Activated CD8-positive, alpha-beta memory T cell treated with anti-CD3 and anti-CD28 coated beads, Interleukin-2, amount 50 U/mL, for 48 hours (primary cell): ENCODE results near the gene MDFI.

ENCODE experiments used
- DNase-seq: peaks from one replicate; pipeline ENCODE4 v3.0.0-alpha.2; 2020

Gene MDFI

GRCh38 chr6:41690541-41691330 is 52.5 kb downstream of the MDFI start:
- DNase-seq: no peak

DNA sequence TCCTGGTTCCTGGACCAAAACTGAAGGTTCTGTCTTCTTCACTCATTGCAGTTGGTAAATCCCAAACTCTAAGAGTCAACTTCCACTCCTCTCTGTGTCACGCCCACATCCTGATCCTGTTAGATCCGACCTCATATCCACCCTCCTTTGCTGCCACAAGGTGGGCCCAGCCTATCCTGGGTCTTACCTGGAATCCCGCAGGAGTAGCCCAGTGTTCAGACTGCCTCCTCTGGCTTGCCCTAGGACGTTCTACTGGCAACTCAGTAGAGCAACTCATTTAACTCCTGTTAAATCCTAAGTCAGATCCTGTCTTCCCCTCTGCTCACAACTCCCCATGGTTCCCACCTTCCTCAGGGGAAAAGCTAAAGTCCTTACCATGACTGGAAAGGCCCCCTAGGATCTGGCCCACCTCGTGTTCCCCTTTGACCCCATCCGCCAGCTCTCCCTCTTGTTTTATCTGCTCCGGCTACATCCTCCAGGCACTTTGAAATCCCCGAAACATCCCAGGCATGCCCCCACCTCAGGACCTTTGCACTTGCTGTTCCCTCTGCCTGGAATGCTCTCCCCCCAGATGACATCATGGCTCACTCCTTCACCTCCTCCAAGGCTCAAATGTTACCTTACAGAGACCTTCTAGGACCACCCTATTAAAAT is 53.3 kb downstream of the MDFI start:
- DNase-seq: no peak

GRCh38 chr6:41692080-41692675 is 53.9 kb downstream of the MDFI start:
- DNase-seq: no peak

DNA sequence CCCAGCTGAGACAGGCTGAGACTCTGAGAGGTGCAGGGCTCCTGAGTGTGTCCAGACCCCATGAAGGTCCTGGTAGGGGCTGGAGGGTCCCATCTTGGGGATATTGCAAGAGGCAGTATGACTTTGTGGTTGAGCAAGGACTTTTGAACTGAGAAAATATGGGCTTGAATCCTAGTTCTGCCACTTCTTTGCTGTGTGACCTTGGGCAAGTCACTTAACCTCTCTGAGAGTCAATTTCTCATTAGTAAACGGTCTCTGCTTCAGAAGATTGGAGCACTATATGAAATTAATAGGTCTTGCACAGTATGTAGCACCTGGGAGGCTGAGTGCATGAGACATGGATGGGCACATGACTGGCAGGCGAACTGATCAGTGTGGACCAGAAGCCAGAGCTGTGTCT is 54.5 kb downstream of the MDFI start:
- no peak for DNase-seq

GRCh38 chr6:41693281-41694240 is 55.3 kb downstream of the MDFI start:
- DNase-seq: no peak

GRCh38 chr6:41694815-41695526 is 56.7 kb downstream of the MDFI start:
- DNase-seq: no peak

DNA sequence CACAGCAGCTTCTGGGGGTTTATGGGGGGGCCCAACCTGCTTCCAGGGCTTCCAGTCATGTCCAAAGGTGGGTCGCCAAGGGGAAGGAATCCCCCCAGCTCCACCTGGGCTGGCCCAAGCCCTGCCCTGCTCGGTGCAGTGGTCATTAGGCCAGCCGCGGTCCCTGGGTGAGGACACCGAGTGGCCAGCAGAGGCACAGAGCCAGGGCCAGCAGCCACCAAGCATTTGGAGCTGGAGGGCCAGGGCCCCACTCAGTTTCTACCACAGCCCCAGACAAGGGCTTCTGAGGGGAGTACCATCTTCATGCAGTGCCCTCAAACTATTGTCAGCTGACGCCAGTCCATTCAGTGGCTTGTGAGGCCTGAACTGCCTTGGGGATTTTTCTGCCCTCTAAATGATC is 57.6 kb downstream of the MDFI start:
- DNase-seq: no peak

GRCh38 chr6:41696788-41697187 is 58.5 kb downstream of the MDFI start:
- no peak for DNase-seq

GRCh38 chr6:41697861-41698781 is 59.9 kb downstream of the MDFI start:
- no peak for DNase-seq

DNA sequence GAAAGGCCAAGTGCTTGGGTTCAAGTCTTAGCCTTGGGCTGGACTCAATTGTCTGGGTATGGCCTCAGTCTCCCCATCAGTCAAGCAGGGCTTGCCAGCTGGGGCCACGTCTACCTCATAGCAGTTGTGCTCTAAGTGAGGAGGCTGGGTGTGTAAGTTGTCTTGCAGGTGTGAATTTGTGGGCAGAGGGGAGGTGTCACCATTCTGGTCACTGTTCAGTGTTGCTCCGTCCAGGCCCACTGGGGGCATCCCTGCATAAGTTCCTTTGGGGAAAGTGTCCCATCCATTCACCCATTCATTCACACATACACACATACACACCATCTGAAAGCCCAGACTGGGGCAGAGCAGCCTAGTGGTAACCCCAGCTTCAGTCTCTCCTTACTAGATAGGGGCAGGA is 60.8 kb downstream of the MDFI start:
- no peak for DNase-seq

DNA sequence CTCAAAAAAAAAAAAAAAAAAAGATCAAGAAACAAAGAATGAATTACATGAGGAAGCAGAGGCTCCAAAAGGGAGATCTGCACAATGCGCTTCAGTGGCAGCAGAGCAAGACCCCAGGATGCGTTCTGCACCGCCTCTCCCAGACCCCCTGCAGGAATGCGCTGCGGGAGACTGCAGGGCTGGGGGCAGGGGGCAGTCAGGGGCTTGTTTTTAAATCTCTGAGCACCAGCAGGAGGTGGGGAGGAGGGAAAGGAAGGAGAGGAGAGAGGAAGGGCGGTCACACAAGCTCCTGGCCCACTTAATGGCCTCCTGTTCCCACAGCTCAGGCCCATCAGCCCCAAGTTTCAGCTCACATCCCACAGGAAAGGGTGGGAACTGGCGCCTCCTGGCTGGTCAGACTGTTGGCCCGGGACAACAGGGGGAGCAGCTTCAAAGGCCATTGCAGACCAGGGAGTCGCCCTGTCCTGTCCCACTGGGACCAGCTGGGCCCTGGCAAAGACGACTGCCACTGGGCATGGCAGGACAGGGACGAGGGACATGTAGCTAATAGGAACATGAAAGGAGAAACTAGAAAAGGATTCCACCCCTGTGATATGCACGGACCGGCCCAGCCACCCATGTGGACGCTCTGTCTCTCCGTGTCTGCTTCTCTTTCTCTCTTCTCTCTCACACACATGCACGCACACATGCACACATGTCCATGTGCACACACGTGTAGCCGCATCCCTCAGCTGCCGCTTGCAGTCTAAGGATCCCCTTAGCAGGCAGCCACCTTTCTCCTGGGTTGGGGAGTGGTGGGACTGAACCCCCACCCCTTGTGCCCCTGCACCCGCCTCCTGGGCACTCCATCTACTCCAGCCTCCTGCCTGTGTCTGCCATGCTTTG is 62.4 kb downstream of the MDFI start:
- DNase-seq: no peak

- DNase-seq: no peak
These were observed 63.9 kb downstream of the MDFI start for GRCh38 chr6:41702089-41702745.

- DNase-seq: no peak
These were observed 64.7 kb downstream of the MDFI start for GRCh38 chr6:41702771-41703494.
